NT2/D1 (cell line): ENCODE results near the gene DMD.

Source experiments
- SUZ12 ChIP-seq: IDR thresholded peaks from 2 replicates; pipeline ENCODE4 v1.6.1; 2011; ENCODE audit not compliant: insufficient read length, insufficient read depth; ENCODE audit errors: extremely low read depth
- ZNF274 ChIP-seq: IDR thresholded peaks from 2 replicates; pipeline ENCODE4 v1.6.1; 2011; ENCODE audit warnings: mild to moderate bottlenecking, low read depth, low read length

DNA sequence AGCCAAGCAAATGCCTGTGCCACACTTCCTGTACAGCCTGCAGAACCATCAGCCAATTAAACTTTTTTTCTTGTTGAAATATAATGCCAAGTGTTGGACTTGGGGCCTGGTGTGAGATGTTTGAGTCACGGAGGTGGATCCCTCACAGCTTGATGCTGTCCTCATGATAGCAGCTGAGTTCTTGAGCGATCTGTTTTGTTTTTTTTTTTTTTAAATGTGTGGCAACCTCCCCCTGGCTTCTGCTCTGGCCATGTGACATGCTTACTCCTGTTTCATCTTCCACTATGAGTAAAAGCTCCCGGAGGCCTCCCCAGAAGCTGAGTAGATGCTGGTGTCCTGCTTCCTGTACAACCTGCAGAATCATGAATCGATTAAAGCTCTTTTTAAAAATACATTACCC lies 1166.2 kb downstream of the DMD start:
- TF ChIP-seq ZNF274 (no peak), SUZ12 (no peak)
